PC-3 (cell line): ENCODE data around the gene SAXO2. TPM values are rescaled to one million over a fixed set of nuclear protein-coding genes. Genes with fewer than 3 reads are reported as not detected.
"Not testable (repeated sequence)": the region's sequence is repeated elsewhere in the genome, so short reads cannot be mapped to it uniquely, and the experiment has no call there.

ENCODE experiments used
- ATAC-seq: fragments of 200-7000 bp; cut with Tn5 transposase; 2 replicates; pipeline ENCODE4 v1.9.1; 2020; ENCODE audit warnings: mild to moderate bottlenecking, moderate library complexity
- BruUV-seq: library from RNA; stranded (reverse); fragments of 400-500 nt; replicated peaks from 2 replicates; lab custom pipeline; 2021; lab: Mats Ljungman, UMichigan
- CTCF ChIA-PET: fragments of 300-600 bp; sonication (Branson Sonifier 250); formaldehyde crosslinking; loops from one replicate; lab custom pipeline; 2022; ENCODE audit warnings: antibody characterized with exemption; lab: Charles Lee
- POLR2A ChIA-PET: fragments of 300-600 bp; sonication (Branson Sonifier 250); formaldehyde crosslinking; loops from one replicate; lab custom pipeline; 2022; ENCODE audit warnings: antibody characterized with exemption; ENCODE audit not compliant: unreplicated experiment; lab: Charles Lee
- DNase-seq: peaks from one replicate; pipeline ENCODE4 v3.0.0-alpha.2; 2015
- H2AFZ ChIP-seq: fragments of 300-600 bp; sonication (generic); 2 replicates; pipeline ENCODE4 v1.6.0; 2016; ENCODE audit warnings: antibody characterized with exemption, low read length
- H3F3A ChIP-seq: fragments of 300-600 bp; sonication (generic); one replicate; pipeline ENCODE4 v1.6.0; 2017; ENCODE audit warnings: antibody characterized with exemption, low read length, control low read depth, mild to moderate bottlenecking; ENCODE audit not compliant: unreplicated experiment
- H3K27ac ChIP-seq: fragments of 300-600 bp; sonication (generic); 2 replicates; pipeline ENCODE4 v1.5.1; 2016; ENCODE audit warnings: mild to moderate bottlenecking, low read length
- H3K27me3 ChIP-seq: fragments of 300-600 bp; sonication (generic); 2 replicates; pipeline ENCODE4 v1.6.1; 2016; ENCODE audit warnings: low read length, mixed read lengths
- H3K36me3 ChIP-seq: fragments of 300-600 bp; sonication (generic); 2 replicates; pipeline ENCODE4 v1.6.1; 2016; ENCODE audit warnings: low read depth, mixed run types, low read length, mixed read lengths
- H3K4me1 ChIP-seq: fragments of 300-600 bp; sonication (generic); 2 replicates; pipeline ENCODE4 v1.5.1; 2016; ENCODE audit warnings: low read length; ENCODE audit not compliant: insufficient read depth
- H3K4me2 ChIP-seq: fragments of 300-600 bp; sonication (generic); 2 replicates; pipeline ENCODE4 v1.6.0; 2016; ENCODE audit warnings: low read length
- H3K4me3 ChIP-seq: fragments of 300-600 bp; sonication (generic); 2 replicates; pipeline ENCODE4 v1.5.1; 2016; ENCODE audit warnings: mild to moderate bottlenecking, low read length, mixed read lengths
- H3K79me2 ChIP-seq: fragments of 300-600 bp; sonication (generic); 2 replicates; pipeline ENCODE4 v1.6.1; 2017; ENCODE audit warnings: low read length, mixed read lengths
- H3K9ac ChIP-seq: fragments of 300-600 bp; sonication (generic); 2 replicates; pipeline ENCODE4 v1.6.0; 2016; ENCODE audit warnings: mild to moderate bottlenecking, low read length
- H3K9me2 ChIP-seq: fragments of 300-600 bp; sonication (generic); replicated peaks from 2 replicates; pipeline ENCODE4 v1.6.1; 2016; ENCODE audit warnings: mixed run types, low read length, mixed read lengths
- H3K9me3 ChIP-seq: fragments of 300-600 bp; sonication (generic); 2 replicates; pipeline ENCODE4 v1.6.1; 2016; ENCODE audit warnings: low read length, mixed read lengths
- H4K20me1 ChIP-seq: fragments of 300-600 bp; sonication (generic); 2 replicates; pipeline ENCODE4 v1.6.1; 2016; ENCODE audit warnings: low read length, mixed read lengths
- EZH2 ChIP-seq: fragments of 300-600 bp; sonication (generic); IDR thresholded peaks from one replicate; pipeline ENCODE4 v1.6.1; 2017; ENCODE audit warnings: antibody characterized with exemption, mild to moderate bottlenecking, low read length; ENCODE audit not compliant: unreplicated experiment
- EZH2phosphoT487 ChIP-seq: fragments of 300-600 bp; sonication (generic); IDR thresholded peaks from 2 replicates; pipeline ENCODE4 v1.6.1; 2018; ENCODE audit warnings: mild to moderate bottlenecking, antibody characterized with exemption, low read length, borderline replicate concordance
- intact Hi-C: fragments of 100-400 bp; cut with micrococcal nuclease; formaldehyde crosslinking; loops from 2 replicates; pipeline ENCODE4 v1.9.0; 2023
- total RNA-seq: library from RNA; depleted of rRNA; stranded (reverse); fragments of >200 nt; gene quantifications from 2 replicates; pipeline ENCODE4 v1.2.3, GENCODE V29; 2014
- TF ChIP-seq, protein P1 (sequence below): fragments of 300-600 bp; sonication (generic); conservative IDR thresholded peaks from 2 replicates; pipeline ENCODE4 v1.5.1; 2017; ENCODE audit warnings: antibody characterized with exemption, low read depth, mild to moderate bottlenecking, low read length

SAXO2 gene
- total RNA-seq, 1 experiment from 2014 or later = 3.7 TPM

- no peak for DNase-seq
- H3K4me3 ChIP-seq = no peak overlapping the region
- TF ChIP-seq EZH2 (no peak), EZH2phosphoT487 (no peak)
- TF ChIP-seq, protein P1, sequence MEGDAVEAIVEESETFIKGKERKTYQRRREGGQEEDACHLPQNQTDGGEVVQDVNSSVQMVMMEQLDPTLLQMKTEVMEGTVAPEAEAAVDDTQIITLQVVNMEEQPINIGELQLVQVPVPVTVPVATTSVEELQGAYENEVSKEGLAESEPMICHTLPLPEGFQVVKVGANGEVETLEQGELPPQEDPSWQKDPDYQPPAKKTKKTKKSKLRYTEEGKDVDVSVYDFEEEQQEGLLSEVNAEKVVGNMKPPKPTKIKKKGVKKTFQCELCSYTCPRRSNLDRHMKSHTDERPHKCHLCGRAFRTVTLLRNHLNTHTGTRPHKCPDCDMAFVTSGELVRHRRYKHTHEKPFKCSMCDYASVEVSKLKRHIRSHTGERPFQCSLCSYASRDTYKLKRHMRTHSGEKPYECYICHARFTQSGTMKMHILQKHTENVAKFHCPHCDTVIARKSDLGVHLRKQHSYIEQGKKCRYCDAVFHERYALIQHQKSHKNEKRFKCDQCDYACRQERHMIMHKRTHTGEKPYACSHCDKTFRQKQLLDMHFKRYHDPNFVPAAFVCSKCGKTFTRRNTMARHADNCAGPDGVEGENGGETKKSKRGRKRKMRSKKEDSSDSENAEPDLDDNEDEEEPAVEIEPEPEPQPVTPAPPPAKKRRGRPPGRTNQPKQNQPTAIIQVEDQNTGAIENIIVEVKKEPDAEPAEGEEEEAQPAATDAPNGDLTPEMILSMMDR = no peak
- no peaks in the 10 kb centered on the region for H3K9me3 ChIP-seq
- intact Hi-C loops = no loop called here
- H3K27me3 ChIP-seq = no peaks in the 10 kb centered on the region
- no peak overlapping the region for H3K4me2 ChIP-seq
- no peak overlapping the region for H2AFZ ChIP-seq
- H4K20me1 ChIP-seq = 0 out of 2 replicates have a peak, but pooled peaks cover 5% of the 10 kb centered on the region
- BruUV-seq = no TSS peak
- H3K9me2 ChIP-seq = no peaks in the 10 kb centered on the region
- no peaks in the 10 kb centered on the region for H3F3A ChIP-seq
- peaks cover 3% of the 10 kb centered on the region for H3K36me3 ChIP-seq
- ATAC-seq = peak; percentile 67
- no peaks in the 10 kb centered on the region for H3K79me2 ChIP-seq
- H3K27ac ChIP-seq = no peak overlapping the region
- H3K4me1 ChIP-seq = peaks cover 4% of the 10 kb centered on the region
- ChIA-PET POLR2A (no interaction called here), CTCF (no interaction called here)
- no peak overlapping the region for H3K9ac ChIP-seq
Measured at GRCh38 chr15:82239685-82240391, 22.8 kb upstream of the SAXO2 start.

DNA sequence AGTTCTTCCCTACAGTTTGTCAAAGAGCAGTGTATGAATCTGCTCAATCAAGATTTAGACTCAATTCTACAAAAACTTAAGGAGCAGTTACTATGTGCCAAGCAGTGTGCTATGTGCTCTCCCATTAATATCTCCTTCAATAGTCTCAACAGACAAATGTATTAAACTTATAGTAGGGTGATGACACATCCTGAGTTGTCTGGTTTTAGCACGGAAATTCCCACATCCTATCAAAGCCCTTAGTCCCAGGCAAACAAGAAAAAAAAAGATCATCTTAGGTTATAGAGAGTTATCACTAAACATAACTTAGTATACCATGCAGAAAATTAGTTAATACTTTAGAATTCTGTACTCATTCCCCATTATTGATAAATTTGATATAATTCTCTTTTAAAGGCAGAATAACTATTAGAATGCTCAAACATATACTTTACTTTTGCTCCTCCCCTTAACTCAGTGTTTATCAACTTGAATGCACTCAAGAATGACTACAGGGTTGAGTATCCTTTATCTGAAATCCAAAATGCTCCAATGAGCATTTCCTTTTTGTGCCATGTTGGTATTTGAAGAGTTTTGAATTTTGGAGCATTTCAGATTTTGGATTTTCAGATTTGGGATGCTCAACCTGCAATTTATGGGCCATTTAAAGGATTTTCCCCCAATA lies 20.6 kb upstream of the SAXO2 start:
- H3K36me3 ChIP-seq, CTCF ChIA-PET: not testable (repeated sequence)

GRCh38 chr15:82243644-82244043 lies 19.0 kb upstream of the SAXO2 start:
- ATAC-seq, H2AFZ ChIP-seq, H3K9ac ChIP-seq, H3K4me1 ChIP-seq, intact Hi-C loops, H3K79me2 ChIP-seq, BruUV-seq, H3K9me3 ChIP-seq, POLR2A ChIA-PET, DNase-seq, H3K27ac ChIP-seq, H3F3A ChIP-seq, CTCF ChIA-PET, H4K20me1 ChIP-seq, H3K9me2 ChIP-seq, H3K36me3 ChIP-seq, H3K4me3 ChIP-seq, H3K27me3 ChIP-seq, H3K4me2 ChIP-seq: not testable (repeated sequence)

More for the DNA sequence above, 20.6 kb upstream of the SAXO2 start:
- H3K4me2 ChIP-seq, POLR2A ChIA-PET, H3K9me3 ChIP-seq, intact Hi-C loops, H3K27ac ChIP-seq, H3K27me3 ChIP-seq, H4K20me1 ChIP-seq, H2AFZ ChIP-seq, H3K79me2 ChIP-seq, H3K9ac ChIP-seq, H3K4me1 ChIP-seq, H3K4me3 ChIP-seq, BruUV-seq, H3F3A ChIP-seq, H3K9me2 ChIP-seq: not testable (repeated sequence)
- ATAC-seq (peak; percentile 84), DNase-seq (peak; percentile 49)

- H3K9me2 ChIP-seq, H3K79me2 ChIP-seq, H3K4me2 ChIP-seq, H3K4me3 ChIP-seq, H3K9me3 ChIP-seq, H3K27me3 ChIP-seq, BruUV-seq, CTCF ChIA-PET, H4K20me1 ChIP-seq, H2AFZ ChIP-seq, H3K27ac ChIP-seq, H3K36me3 ChIP-seq, POLR2A ChIA-PET, H3K9ac ChIP-seq, H3K4me1 ChIP-seq, DNase-seq, H3F3A ChIP-seq, intact Hi-C loops, ATAC-seq: not testable (repeated sequence)
Measured at GRCh38 chr15:82245956-82246355, 16.7 kb upstream of the SAXO2 start.

DNA sequence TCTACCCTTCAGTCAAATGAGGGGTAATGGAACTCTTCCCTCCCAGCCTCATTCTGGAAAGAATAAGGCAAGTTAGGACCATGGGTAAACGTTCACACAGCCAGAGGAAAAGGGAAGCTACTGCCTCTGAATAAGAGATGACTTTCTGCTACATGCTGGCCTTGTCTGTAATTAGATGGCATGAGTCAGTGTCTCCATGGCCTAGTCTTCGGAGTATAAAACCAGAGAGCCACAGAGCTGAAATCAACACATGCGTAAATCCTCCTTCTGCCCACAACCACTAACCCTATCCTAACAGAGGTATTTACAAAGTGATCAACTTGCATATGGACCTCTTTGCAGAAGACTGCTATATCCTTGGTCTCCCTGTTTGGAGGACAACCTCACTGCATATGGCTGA lies 14.4 kb upstream of the SAXO2 start:
- DNase-seq, H3K4me2 ChIP-seq, H3K27me3 ChIP-seq, H3K9ac ChIP-seq, H3K27ac ChIP-seq, ATAC-seq, BruUV-seq, H3K4me3 ChIP-seq, H3K36me3 ChIP-seq, H3F3A ChIP-seq, H3K9me3 ChIP-seq, CTCF ChIA-PET, H3K4me1 ChIP-seq, H3K9me2 ChIP-seq, H3K79me2 ChIP-seq, intact Hi-C loops, POLR2A ChIA-PET, H2AFZ ChIP-seq, H4K20me1 ChIP-seq: not testable (repeated sequence)
